OCI-LY3 (cell line): ENCODE data around the gene SLC25A13.

ENCODE experiments used
- H2AFZ ChIP-seq: fragments of 200-600, 300-600 bp; shearing (Covaris generic); 2 replicates; pipeline ENCODE4 v1.6.0; 2014; ENCODE audit warnings: antibody characterized with exemption, low read depth, low read length
- H3K27ac ChIP-seq: fragments of 200-600, 300-600 bp; sonication (generic); 2 replicates; pipeline ENCODE4 v1.5.1; 2014; ENCODE audit warnings: mild to moderate bottlenecking, low read length, moderate library complexity, mixed read lengths
- H3K27me3 ChIP-seq: fragments of 200-600, 300-600 bp; sonication (generic); 2 replicates; pipeline ENCODE4 v1.6.1; 2014; ENCODE audit warnings: low read depth, low read length, mixed read lengths
- H3K36me3 ChIP-seq: fragments of 200-600, 300-600 bp; sonication (generic); replicated peaks from 2 replicates; pipeline ENCODE3; 2014; ENCODE audit warnings: low read depth, low read length, mixed read lengths
- H3K4me1 ChIP-seq: fragments of 300-600, 200-600 bp; sonication (generic); 2 replicates; pipeline ENCODE4 v1.6.1; 2014; ENCODE audit warnings: low read length, mixed read lengths
- H3K4me2 ChIP-seq: fragments of 200-600, 300-600 bp; sonication (generic); 2 replicates; pipeline ENCODE4 v1.6.1; 2014; ENCODE audit warnings: low read length, mixed read lengths
- H3K4me3 ChIP-seq: fragments of 300-600, 200-600 bp; sonication (generic); 2 replicates; pipeline ENCODE4 v1.5.1; 2014; ENCODE audit warnings: antibody characterized with exemption, mild to moderate bottlenecking, low read length, moderate library complexity
- H3K79me2 ChIP-seq: fragments of 300-600, 200-600 bp; shearing (Covaris generic); 2 replicates; pipeline ENCODE4 v1.6.1; 2014; ENCODE audit warnings: mild to moderate bottlenecking, low read length, mixed read lengths
- H3K9ac ChIP-seq: fragments of 300-600, 200-600 bp; shearing (Covaris generic); 2 replicates; pipeline ENCODE4 v1.6.0; 2014; ENCODE audit warnings: mild to moderate bottlenecking, low read length, moderate library complexity
- H3K9me3 ChIP-seq: fragments of 200-600, 300-600 bp; shearing (Covaris generic); 2 replicates; pipeline ENCODE4 v1.6.1; 2014; ENCODE audit warnings: low read length, mixed read lengths; ENCODE audit not compliant: insufficient read depth
- H4K20me1 ChIP-seq: fragments of 200-600, 300-600 bp; sonication (generic); 2 replicates; pipeline ENCODE4 v1.6.1; 2016; ENCODE audit warnings: low read length, mixed read lengths; ENCODE audit not compliant: insufficient read depth
- CTCF ChIP-seq: fragments of 200-600, 300-600 bp; sonication (generic); IDR thresholded peaks from 2 replicates; pipeline ENCODE4 v1.5.1; 2014; ENCODE audit warnings: antibody characterized with exemption, low read length, low read depth
- EZH2phosphoT487 ChIP-seq: fragments of 200-600 bp; shearing (Covaris generic); IDR thresholded peaks from 2 replicates; pipeline ENCODE4 v1.6.1; 2018; ENCODE audit warnings: antibody characterized with exemption, mixed run types, low read depth

The SLC25A13 gene

GRCh38 chr7:96221888-96222287, 100.0 kb downstream of the SLC25A13 start:
- Histone ChIP-seq H3K27me3 (no peaks in the 10 kb centered on the region), H3K9me3 (no peaks in the 10 kb centered on the region), H3K9ac (no peak overlapping the region)

GRCh38 chr7:96219378-96220130, 102.3 kb downstream of the SLC25A13 start:
- Histone ChIP-seq H4K20me1 (no peaks in the 10 kb centered on the region), H3K36me3 (no peaks in the 10 kb centered on the region), H3K9me3 (no peaks in the 10 kb centered on the region), H3K27ac (no peak overlapping the region), H3K9ac (no peak overlapping the region), H2AFZ (no peak overlapping the region), H3K79me2 (no peaks in the 10 kb centered on the region), H3K4me1 (no peaks in the 10 kb centered on the region), H3K27me3 (no peaks in the 10 kb centered on the region), H3K4me2 (no peak overlapping the region), H3K4me3 (no peak overlapping the region)
- no peak for TF ChIP-seq CTCF
- TF ChIP-seq EZH2phosphoT487: no peak

More at GRCh38 chr7:96221888-96222287, 100.0 kb downstream of the SLC25A13 start:
- Histone ChIP-seq H3K4me1 (no peaks in the 10 kb centered on the region), H3K36me3 (no peaks in the 10 kb centered on the region), H3K79me2 (no peaks in the 10 kb centered on the region), H2AFZ (no peak overlapping the region), H3K4me3 (no peak overlapping the region), H3K4me2 (no peak overlapping the region), H4K20me1 (no peaks in the 10 kb centered on the region), H3K27ac (no peak overlapping the region)
- TF ChIP-seq CTCF (no peak), EZH2phosphoT487 (no peak)

GRCh38 chr7:96218664-96219243, 103.1 kb downstream of the SLC25A13 start:
- Histone ChIP-seq H3K4me1 (no peaks in the 10 kb centered on the region), H3K9me3 (no peaks in the 10 kb centered on the region), H3K36me3 (no peaks in the 10 kb centered on the region), H3K9ac (no peak overlapping the region), H4K20me1 (no peaks in the 10 kb centered on the region), H3K79me2 (no peaks in the 10 kb centered on the region), H3K27me3 (no peaks in the 10 kb centered on the region), H3K4me2 (no peak overlapping the region), H3K4me3 (no peak overlapping the region), H3K27ac (no peak overlapping the region), H2AFZ (no peak overlapping the region)
- TF ChIP-seq EZH2phosphoT487 (no peak), CTCF (no peak)

- H3K9me3 ChIP-seq: no peaks in the 10 kb centered on the region
- H3K79me2 ChIP-seq: no peaks in the 10 kb centered on the region
- H3K4me1 ChIP-seq: no peaks in the 10 kb centered on the region
- no peak overlapping the region for H2AFZ ChIP-seq
- H3K36me3 ChIP-seq: no peaks in the 10 kb centered on the region
- no peak overlapping the region for H3K9ac ChIP-seq
- no peak for TF ChIP-seq CTCF
- TF ChIP-seq EZH2phosphoT487: no peak
- H3K4me2 ChIP-seq: no peak overlapping the region
- no peaks in the 10 kb centered on the region for H3K27me3 ChIP-seq
- no peak overlapping the region for H3K27ac ChIP-seq
- no peak overlapping the region for H3K4me3 ChIP-seq
- H4K20me1 ChIP-seq: no peaks in the 10 kb centered on the region
Observed at GRCh38 chr7:96217147-96217546, 104.8 kb downstream of the SLC25A13 start.
